Mucosa of descending colon (tissue), 3 donors: ENCODE measurements around the gene MLC1. TPM values are rescaled to one million over a fixed set of nuclear protein-coding genes. Genes with fewer than 3 reads are reported as not detected.

Source experiments
- ATAC-seq: fragments of 200-7000 bp; cut with Tn5 transposase; one replicate; pipeline ENCODE4 v1.9.1; 2020; ENCODE audit warnings: mild to moderate bottlenecking, moderate library complexity
- DNase-seq, 3 donors: peaks; one replicate each; pipeline ENCODE4 v3.0.0-alpha.2; 2020
- H3K36me3 ChIP-seq: fragments of 200-600 bp; one replicate; pipeline ENCODE4 v1.8.0; 2021; ENCODE audit warnings: low read depth, mild to moderate bottlenecking
- H3K4me1 ChIP-seq: fragments of 200-600 bp; one replicate; pipeline ENCODE4 v1.8.0; 2021; ENCODE audit warnings: low read depth, mild to moderate bottlenecking
- H3K4me3 ChIP-seq: fragments of 200-600 bp; one replicate; pipeline ENCODE4 v1.8.0; 2021; ENCODE audit warnings: mild to moderate bottlenecking
- H3K9me3 ChIP-seq: fragments of 200-600 bp; one replicate; pipeline ENCODE4 v1.8.0; 2021; ENCODE audit warnings: mild to moderate bottlenecking
- CTCF ChIP-seq: fragments of 200-600 bp; IDR thresholded peaks from one replicate; pipeline ENCODE4 v1.8.0; 2022; ENCODE audit warnings: antibody characterized with exemption, mild to moderate bottlenecking
- intact Hi-C, 2 donors: fragments of 100-400 bp; cut with DNase I in 1 of 2; cut with micrococcal nuclease in 1 of 2; formaldehyde crosslinking; loops; one replicate each; pipeline versions ENCODE4 v1.11.0 to v1.11.1; 2022; cut with DNase I, micrococcal nuclease
- total RNA-seq, 3 donors: library from RNA; stranded (reverse); fragmentation: NEBNext Ultra II Directional in 2 of 3; extraction: Animal tissue kit (Norgen Biotek cat#: 25700) in 2 of 3; gene quantifications; one replicate each; pipeline versions ENCODE4 v1.2.1 to v1.2.4, GENCODE V29; 2021 to 2023
- donor health status: DM: no; HTN: no; CAD: no; lungs with moderate emphysema.
- donor health status: DM: no; HTN: no; CAD: no.
- donor health status: DM: no; HTN: yes; CAD: no.

MLC1 gene
- total RNA-seq, 3 donors from 2014 or later = 0.16 TPM; not detected in 2

DNA sequence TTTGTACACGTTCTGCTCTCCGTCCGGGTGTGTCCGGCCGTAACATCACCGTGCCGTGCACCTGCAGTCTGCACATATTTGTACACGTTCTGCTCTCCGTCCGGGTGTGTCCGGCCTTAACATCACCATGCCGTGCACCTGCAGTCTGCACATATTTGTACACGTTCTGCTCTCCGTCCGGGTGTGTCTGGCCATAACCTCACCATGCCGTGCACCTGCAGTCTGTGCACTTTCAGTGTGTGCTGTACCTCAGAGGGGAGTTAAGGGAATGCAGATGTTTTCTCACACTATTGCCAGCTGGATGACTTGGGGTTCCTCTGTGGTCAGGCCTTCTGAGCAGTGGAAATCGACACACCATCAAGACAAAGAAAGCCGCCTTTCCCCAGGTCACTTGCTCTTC, 31.4 kb downstream of the MLC1 start:
- peaks cover 4% of the 10 kb centered on the region for H3K9me3 ChIP-seq
- H3K36me3 ChIP-seq = no peaks in the 10 kb centered on the region
- no peak for TF ChIP-seq CTCF
- intact Hi-C loops = no loop called here
- H3K4me1 ChIP-seq = no peaks in the 10 kb centered on the region
- DNase-seq = peak in 2 of 3 donors; percentile 2 to 8
- ATAC-seq = peak; percentile 23
- no peak overlapping the region for H3K4me3 ChIP-seq

DNA sequence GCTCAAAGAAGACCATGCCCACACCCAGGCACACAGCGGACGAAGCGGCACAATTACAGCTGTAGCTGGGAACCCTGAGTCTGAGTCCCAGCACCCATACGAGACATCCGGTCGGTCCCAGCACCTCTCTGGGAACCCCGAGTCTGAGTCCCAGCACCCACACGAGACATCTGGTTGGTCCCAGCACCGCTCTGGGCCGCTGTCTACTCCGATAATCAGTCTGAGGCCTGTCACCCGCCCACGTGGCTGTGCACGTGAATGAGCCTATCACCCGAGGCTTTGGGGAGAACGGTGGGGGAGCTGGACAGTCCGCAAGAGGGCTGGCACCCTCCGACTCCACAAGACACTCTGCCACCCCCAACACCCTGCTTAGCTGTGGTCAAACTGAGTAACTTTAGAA, 33.3 kb downstream of the MLC1 start:
- peak in 1 of 3 donors; percentile 16 for DNase-seq
- H3K4me1 ChIP-seq = no peaks in the 10 kb centered on the region
- H3K4me3 ChIP-seq = no peak overlapping the region
- no peaks in the 10 kb centered on the region for H3K36me3 ChIP-seq
- ATAC-seq = no peak
- intact Hi-C loops = no loop called here
- no peak for TF ChIP-seq CTCF
- peaks cover 4% of the 10 kb centered on the region for H3K9me3 ChIP-seq

DNA sequence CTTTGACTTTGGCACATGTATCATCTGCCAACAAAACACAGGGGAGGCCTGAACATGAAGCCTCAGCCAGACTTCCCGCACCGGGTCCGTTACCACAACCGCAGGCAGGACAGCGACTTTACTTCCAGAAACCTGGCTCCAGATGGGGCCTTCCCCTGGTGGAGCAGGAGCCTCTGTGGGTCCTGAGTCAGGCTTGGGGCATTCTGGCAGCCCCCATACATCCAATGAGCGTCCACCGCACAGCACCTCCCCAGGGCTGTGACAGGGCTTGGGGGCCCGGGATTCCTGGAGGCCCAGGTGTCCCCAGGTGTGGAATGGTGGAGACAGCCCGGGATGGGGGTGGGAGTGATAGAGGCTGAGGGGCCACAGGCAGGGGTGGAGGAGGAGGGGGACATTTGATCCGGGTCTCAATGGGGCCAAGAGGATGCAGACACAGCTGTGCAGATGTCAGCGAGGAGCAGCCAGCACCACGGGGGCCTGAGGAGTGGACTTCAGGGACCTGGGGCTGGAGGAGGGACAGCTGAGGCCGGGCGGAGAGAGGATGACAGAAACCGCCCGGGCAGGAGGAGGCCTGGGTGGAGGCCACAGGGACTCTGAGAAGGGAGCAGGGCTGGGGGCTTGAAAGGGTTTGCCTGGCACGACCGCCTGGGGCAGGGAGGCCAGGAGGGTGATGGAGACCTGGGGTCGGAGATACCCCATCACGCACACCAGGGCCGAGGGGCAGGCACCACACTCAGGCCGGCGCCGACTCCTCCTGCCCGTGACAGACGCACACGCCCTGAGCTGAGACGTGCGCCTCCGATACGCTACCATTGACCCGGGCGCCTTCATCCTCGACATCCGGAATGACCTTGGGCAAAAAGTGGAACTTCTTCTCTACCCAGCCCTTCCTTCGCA, 35.7 kb downstream of the MLC1 start:
- TF ChIP-seq CTCF = no peak
- no peaks in the 10 kb centered on the region for H3K4me1 ChIP-seq
- intact Hi-C loops = no loop called here
- peaks cover 4% of the 10 kb centered on the region for H3K9me3 ChIP-seq
- H3K36me3 ChIP-seq = no peaks in the 10 kb centered on the region
- H3K4me3 ChIP-seq = no peak overlapping the region
- DNase-seq = peak in 2 of 3 donors; percentile 9 to 31
- no peak for ATAC-seq

- Histone ChIP-seq H3K4me3 (no peak overlapping the region), H3K4me1 (no peaks in the 10 kb centered on the region), H3K9me3 (peaks cover 4% of the 10 kb centered on the region), H3K36me3 (no peaks in the 10 kb centered on the region)
- ATAC-seq (no peak), DNase-seq (peak in 2 of 3 donors; percentile 5 to 24)
- TF ChIP-seq CTCF = no peak
- intact Hi-C loops = no loop called here
Observed at GRCh38 chr22:50048836-50049235, 36.4 kb downstream of the MLC1 start.

- Histone ChIP-seq H3K36me3 (no peaks in the 10 kb centered on the region), H3K4me3 (no peak overlapping the region), H3K4me1 (no peaks in the 10 kb centered on the region), H3K9me3 (peaks cover under 1% of the 10 kb centered on the region)
- no peak for TF ChIP-seq CTCF
- intact Hi-C loops = no loop called here
- ATAC-seq (no peak), DNase-seq (peak in 2 of 3 donors; percentile 4 to 22)
Observed at GRCh38 chr22:50048061-50048765, 37.0 kb downstream of the MLC1 start.
